Epithelial cell of proximal tubule (primary cell): ENCODE measurements around the gene RALGAPA2. TPM values are rescaled to one million over a fixed set of nuclear protein-coding genes. Genes with fewer than 3 reads are reported as not detected.

Experiments
- DNase-seq: peaks from one replicate; pipeline ENCODE4 v3.0.0-alpha.2; 2011; ENCODE audit warnings: low read depth
- H3K4me3 ChIP-seq: 2 replicates; pipeline ENCODE4 v1.5.1; 2011; ENCODE audit warnings: low read depth, mild to moderate bottlenecking, low read length
- total RNA-seq: library from RNA; depleted of rRNA; stranded (reverse); fragments of >200 nt; gene quantifications from 2 replicates; pipeline ENCODE4 v1.2.3, GENCODE V29; 2015
- TF ChIP-seq, protein P1 (sequence below): conservative IDR thresholded peaks from 2 replicates; pipeline ENCODE4 v1.5.1; 2012; ENCODE audit warnings: low read depth, mild to moderate bottlenecking, low read length

The RALGAPA2 gene
- total RNA-seq, 1 donor from 2014 or later = 13.8 TPM

DNA sequence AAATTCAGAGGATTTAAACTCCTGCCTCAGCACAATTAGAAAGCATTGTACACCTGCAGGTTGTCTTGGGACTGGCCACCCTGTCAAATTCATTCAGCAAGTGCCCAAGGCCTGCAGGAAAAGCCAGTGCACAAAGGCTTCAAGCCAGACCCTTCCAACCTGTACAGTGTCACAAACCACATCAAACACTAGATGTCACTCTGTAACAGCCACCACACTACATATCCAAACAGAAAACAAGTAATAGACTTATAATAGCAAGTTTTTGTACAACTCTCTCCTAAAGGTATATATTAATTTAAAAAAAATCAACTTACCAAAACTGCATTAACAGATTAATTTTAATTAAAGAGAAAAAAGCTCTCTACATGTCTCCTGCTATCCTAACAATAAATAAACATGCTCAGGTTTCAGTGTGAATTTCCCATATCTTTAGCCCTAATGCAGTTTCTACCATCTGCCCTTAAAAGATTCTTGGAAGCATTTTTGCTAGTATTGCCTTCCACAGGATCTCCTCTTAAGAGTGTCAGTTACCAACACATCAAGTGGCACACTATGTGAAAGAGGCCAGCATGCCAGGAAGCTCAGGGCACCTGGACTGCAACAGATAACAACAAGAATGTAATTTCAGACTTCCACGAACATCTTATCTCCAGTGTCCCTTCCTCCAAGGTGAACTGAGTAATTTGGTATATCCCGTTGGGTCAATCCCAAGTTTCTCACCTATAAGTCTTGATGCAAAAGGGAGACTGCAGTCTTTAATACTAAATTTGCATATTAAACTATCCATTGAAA, 47.5 kb downstream of the RALGAPA2 start:
- peak; percentile 10 for DNase-seq
- TF ChIP-seq, protein P1, sequence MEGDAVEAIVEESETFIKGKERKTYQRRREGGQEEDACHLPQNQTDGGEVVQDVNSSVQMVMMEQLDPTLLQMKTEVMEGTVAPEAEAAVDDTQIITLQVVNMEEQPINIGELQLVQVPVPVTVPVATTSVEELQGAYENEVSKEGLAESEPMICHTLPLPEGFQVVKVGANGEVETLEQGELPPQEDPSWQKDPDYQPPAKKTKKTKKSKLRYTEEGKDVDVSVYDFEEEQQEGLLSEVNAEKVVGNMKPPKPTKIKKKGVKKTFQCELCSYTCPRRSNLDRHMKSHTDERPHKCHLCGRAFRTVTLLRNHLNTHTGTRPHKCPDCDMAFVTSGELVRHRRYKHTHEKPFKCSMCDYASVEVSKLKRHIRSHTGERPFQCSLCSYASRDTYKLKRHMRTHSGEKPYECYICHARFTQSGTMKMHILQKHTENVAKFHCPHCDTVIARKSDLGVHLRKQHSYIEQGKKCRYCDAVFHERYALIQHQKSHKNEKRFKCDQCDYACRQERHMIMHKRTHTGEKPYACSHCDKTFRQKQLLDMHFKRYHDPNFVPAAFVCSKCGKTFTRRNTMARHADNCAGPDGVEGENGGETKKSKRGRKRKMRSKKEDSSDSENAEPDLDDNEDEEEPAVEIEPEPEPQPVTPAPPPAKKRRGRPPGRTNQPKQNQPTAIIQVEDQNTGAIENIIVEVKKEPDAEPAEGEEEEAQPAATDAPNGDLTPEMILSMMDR = peak; percentile 75
- H3K4me3 ChIP-seq = no peak overlapping the region

GRCh38 chr20:20663841-20664240, 48.6 kb downstream of the RALGAPA2 start:
- no peak overlapping the region for H3K4me3 ChIP-seq
- TF ChIP-seq, protein P1 = no peak
- no peak for DNase-seq

DNA sequence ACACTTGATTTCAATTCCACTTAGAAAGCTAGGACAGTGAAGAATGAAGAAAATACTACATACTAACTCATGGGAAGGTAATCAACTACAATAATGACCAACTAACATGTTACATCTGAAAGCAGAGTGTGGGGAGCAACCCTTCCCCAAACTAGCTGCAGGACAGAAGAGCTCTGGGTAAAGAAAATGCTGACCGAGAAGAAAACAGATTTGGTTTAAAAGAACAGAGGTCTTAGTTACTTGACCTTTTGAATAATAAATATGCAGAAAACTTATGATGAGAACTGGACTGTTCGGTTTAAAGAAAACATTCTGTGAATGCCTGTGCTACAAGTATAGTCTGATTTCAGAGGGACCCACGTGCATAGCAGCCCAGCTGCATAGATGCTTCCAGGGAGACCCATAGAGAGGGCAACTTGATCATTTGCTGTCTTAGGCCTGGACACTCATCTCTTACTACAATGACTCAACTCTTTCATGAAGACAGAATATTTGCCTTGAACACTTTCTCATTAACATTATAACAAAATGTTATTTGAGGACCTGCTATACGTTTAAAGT, 53.5 kb downstream of the RALGAPA2 start:
- DNase-seq = no peak
- no peak overlapping the region for H3K4me3 ChIP-seq
- TF ChIP-seq, protein P1 = no peak

- H3K4me3 ChIP-seq = no peak overlapping the region
- DNase-seq = no peak
- TF ChIP-seq, protein P1 = no peak
Measured at GRCh38 chr20:20658123-20658522, 54.3 kb downstream of the RALGAPA2 start.

DNA sequence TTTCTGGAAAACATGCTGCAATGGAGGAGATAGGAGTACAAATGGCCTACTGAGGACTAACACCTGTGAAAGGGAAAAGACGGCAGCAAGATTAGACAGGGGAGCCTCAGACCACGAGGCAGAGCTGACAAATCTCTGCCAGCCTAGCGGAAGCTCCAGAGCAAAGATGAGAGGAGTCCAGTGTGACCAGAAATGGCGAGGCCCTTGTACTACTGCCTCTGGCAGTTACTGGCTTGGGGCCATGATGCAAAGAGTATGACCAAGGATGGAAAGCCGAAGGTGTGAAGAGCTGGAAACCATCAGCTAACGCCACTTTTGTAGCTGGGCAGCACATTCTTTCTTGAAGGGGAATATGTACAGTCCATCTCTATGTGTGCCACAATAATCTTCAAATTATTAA, 55.4 kb downstream of the RALGAPA2 start:
- TF ChIP-seq, protein P1 = no peak
- no peak for DNase-seq
- H3K4me3 ChIP-seq = no peak overlapping the region

- no peak for DNase-seq
- no peak overlapping the region for H3K4me3 ChIP-seq
- TF ChIP-seq, protein P1 = no peak
Measured at GRCh38 chr20:20655883-20656282, 56.6 kb downstream of the RALGAPA2 start.
